ENCODE results near the gene PLB1. TPM values are rescaled to one million over a fixed set of nuclear protein-coding genes. Genes with fewer than 3 reads are reported as not detected.

Gene PLB1
- polyA plus RNA-seq, 3 donors: 20.2 to 35.8 (median 23.9) TPM

GRCh38 chr2:28639836-28640235 lies 144.0 kb downstream of the PLB1 start:
- no peaks in the 10 kb centered on the region for H3K9me3 ChIP-seq (replicated peaks in 1 of 2; ENCODE audit: control insufficient read depth in 1 of 2, insufficient read depth in 1 of 2, low read length in 2 of 2)
- H3K4me3 Mint-ChIP-seq: no peak overlapping the region
- H3K27ac ChIP-seq (ENCODE audit: low read depth in 1 of 2, low read length in 2 of 2): peak overlapping the region in 1 of 2 donors; percentile 22
- WGBS (ENCODE audit: insufficient coverage): 93% methylated on average over 3 of the region's 4 CpGs
- H3K27me3 ChIP-seq (ENCODE audit: control insufficient read depth in 2 of 2, insufficient read depth in 2 of 2, low read length in 2 of 2): no peaks in the 10 kb centered on the region
- no peaks in the 10 kb centered on the region for H4K20me1 ChIP-seq (ENCODE audit: insufficient read depth, low read length)
- no peaks in the 10 kb centered on the region for H3K4me1 ChIP-seq (ENCODE audit: control insufficient read depth in 1 of 2, insufficient read depth in 2 of 2, low read length in 2 of 2)
- H3K79me2 ChIP-seq (ENCODE audit: insufficient read depth, low read length): no peaks in the 10 kb centered on the region
- H2AFZ ChIP-seq (ENCODE audit: insufficient read depth, low read depth, low read length, poor library complexity, severe bottlenecking): no peak overlapping the region
- no peaks in the 10 kb centered on the region for H3K9me3 Mint-ChIP-seq
- no peak overlapping the region for H3K4me2 ChIP-seq (replicated peaks; ENCODE audit: extremely low read depth, low read length, poor library complexity, severe bottlenecking)
- H3K36me3 ChIP-seq (replicated peaks in 1 of 2; ENCODE audit: control insufficient read depth in 1 of 2, insufficient read depth in 2 of 2, low read length in 2 of 2): peaks cover 16 to 42% of the 10 kb centered on the region in 2 donors
- peak overlapping the region in 6 of 7 donors; percentile 27 to 77 (median 45) for H3K27ac Mint-ChIP-seq
- H3K36me3 Mint-ChIP-seq: peaks cover 42 to 57% of the 10 kb centered on the region in 2 donors
- H3K9ac ChIP-seq (ENCODE audit: insufficient read depth, low read length, poor library complexity, severe bottlenecking): no peak overlapping the region
- intact Hi-C loops (cut with micrococcal nuclease): no loop called here
- H3K4me1 Mint-ChIP-seq: peaks cover 12% of the 10 kb centered on the region
- H3K27me3 Mint-ChIP-seq (ENCODE audit: low read depth in 3 of 3): no peaks in the 10 kb centered on the region
- no peak for TF ChIP-seq CTCF (IDR thresholded peaks at IDR 0.05)
- no peak overlapping the region for H3K4me3 ChIP-seq (replicated peaks in 1 of 3; ENCODE audit: low read depth in 2 of 3, low read length in 3 of 3)
- no peak for DNase-seq

DNA sequence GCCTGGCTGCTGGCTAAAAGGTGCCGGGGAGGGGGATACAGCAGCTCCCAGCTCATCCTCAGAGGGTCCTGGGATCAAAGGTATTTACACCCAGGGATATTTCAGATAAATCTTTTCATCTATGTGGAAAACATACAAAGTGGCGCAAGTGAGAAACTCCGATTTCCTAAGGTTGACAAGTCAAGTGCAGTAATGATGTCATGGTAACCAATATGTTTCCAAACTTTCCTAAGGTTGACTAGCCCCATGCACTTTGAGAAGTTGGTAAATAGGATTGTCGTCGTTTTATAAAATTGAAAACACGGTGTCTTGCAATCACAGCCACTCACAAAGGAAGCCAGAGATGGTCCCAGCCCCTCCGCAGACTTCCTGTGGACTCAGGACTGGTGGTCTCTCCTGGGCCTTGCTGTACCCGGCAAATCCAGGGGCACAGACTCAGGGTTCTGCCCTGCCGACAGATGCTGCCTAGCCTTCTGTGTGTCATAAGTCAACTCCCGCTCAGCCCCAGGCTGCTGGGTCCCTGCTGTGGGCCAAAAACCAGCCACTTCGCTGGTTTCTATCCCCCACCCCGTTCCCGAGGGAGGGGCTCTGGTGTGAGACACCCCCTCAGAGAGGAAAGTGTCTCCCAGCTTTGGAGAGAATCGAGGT lies 144.5 kb downstream of the PLB1 start:
- Histone ChIP-seq H3K4me3 (replicated peaks in 1 of 3; ENCODE audit: low read depth in 2 of 3, low read length in 3 of 3) (no peak overlapping the region), H3K36me3 (replicated peaks in 1 of 2; ENCODE audit: control insufficient read depth in 1 of 2, insufficient read depth in 2 of 2, low read length in 2 of 2) (peaks cover 11 to 37% of the 10 kb centered on the region in 2 donors), H3K4me1 (ENCODE audit: control insufficient read depth in 1 of 2, insufficient read depth in 2 of 2, low read length in 2 of 2) (no peaks in the 10 kb centered on the region), H3K27ac (ENCODE audit: low read depth in 1 of 2, low read length in 2 of 2) (peak overlapping the region in 1 of 2 donors; percentile 22), H4K20me1 (ENCODE audit: insufficient read depth, low read length) (no peaks in the 10 kb centered on the region), H2AFZ (ENCODE audit: insufficient read depth, low read depth, low read length, poor library complexity, severe bottlenecking) (no peak overlapping the region), H3K9ac (ENCODE audit: insufficient read depth, low read length, poor library complexity, severe bottlenecking) (no peak overlapping the region), H3K27me3 (ENCODE audit: control insufficient read depth in 2 of 2, insufficient read depth in 2 of 2, low read length in 2 of 2) (no peaks in the 10 kb centered on the region), H3K9me3 (replicated peaks in 1 of 2; ENCODE audit: control insufficient read depth in 1 of 2, insufficient read depth in 1 of 2, low read length in 2 of 2) (no peaks in the 10 kb centered on the region), H3K79me2 (ENCODE audit: insufficient read depth, low read length) (no peaks in the 10 kb centered on the region), H3K4me2 (replicated peaks; ENCODE audit: extremely low read depth, low read length, poor library complexity, severe bottlenecking) (no peak overlapping the region)
- intact Hi-C loops (cut with micrococcal nuclease): no loop called here
- no peaks in the 10 kb centered on the region for H3K27me3 Mint-ChIP-seq (ENCODE audit: low read depth in 3 of 3)
- H3K27ac Mint-ChIP-seq: peak overlapping the region in 6 of 7 donors; percentile 2 to 82 (median 45)
- DNase-seq: no peak
- peaks cover 38 to 56% of the 10 kb centered on the region in 2 donors for H3K36me3 Mint-ChIP-seq
- no peak for TF ChIP-seq CTCF (IDR thresholded peaks at IDR 0.05)
- no peaks in the 10 kb centered on the region for H3K9me3 Mint-ChIP-seq
- 90% methylated on average over 12 of the region's 14 CpGs for WGBS (ENCODE audit: insufficient coverage)
- peaks cover 12% of the 10 kb centered on the region for H3K4me1 Mint-ChIP-seq
- H3K4me3 Mint-ChIP-seq: no peak overlapping the region
